RCC 7860 (cell line): ENCODE data around the gene GALP.
"Not testable (repeated sequence)": the region's sequence is repeated elsewhere in the genome, so short reads cannot be mapped to it uniquely, and the experiment has no call there.

Experiments
- DNase-seq: peaks from one replicate; pipeline ENCODE4 v3.0.0-alpha.2; 2015; ENCODE audit warnings: low spot score
- FAIRE-seq: peaks from 2 replicates; lab custom pipeline; 2012; peaks lifted over from hg19 to GRCh38; lab: Jason Lieb, UNC

GALP gene

GRCh38 chr19:56175861-56176307 lies at the start of gene GALP:
TSS of gene GALP (plus strand) at chr19:56176008. CDS start at chr19:56177109, 1,101 bp downstream.
- not testable (repeated sequence) for DNase-seq, FAIRE-seq

- no peak for FAIRE-seq
- DNase-seq, result no peak
Observed at GRCh38 chr19:56126983-56127780, 48.6 kb upstream of the GALP start.

DNA sequence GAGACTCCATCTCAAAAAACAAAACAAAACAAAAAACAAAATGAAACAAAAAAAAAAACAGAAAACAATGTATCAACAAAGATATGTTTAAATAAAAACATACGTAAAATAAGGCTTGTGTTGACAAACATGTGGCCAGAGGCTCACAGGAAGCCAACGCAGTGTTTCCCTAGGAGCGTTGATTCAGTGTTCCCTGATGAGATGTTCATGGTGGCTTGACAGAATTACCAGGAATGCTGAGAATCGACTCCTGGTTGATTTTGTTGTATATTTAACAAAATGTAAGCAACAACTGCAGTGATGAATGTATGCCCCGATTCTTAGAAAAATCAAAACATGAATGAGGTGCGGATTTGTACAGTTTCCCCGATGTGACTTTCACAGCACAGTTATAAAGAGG lies 45.8 kb upstream of the GALP start:
- FAIRE-seq (no peak), DNase-seq (no peak)

- FAIRE-seq (no peak), DNase-seq (no peak)
Observed at GRCh38 chr19:56131651-56132050, 44.2 kb upstream of the GALP start.

- FAIRE-seq (no peak), DNase-seq (no peak)
Observed at GRCh38 chr19:56132316-56132822, 43.4 kb upstream of the GALP start.

- no peak for DNase-seq
- FAIRE-seq, result no peak
Observed at GRCh38 chr19:56133858-56134653, 41.8 kb upstream of the GALP start.

DNA sequence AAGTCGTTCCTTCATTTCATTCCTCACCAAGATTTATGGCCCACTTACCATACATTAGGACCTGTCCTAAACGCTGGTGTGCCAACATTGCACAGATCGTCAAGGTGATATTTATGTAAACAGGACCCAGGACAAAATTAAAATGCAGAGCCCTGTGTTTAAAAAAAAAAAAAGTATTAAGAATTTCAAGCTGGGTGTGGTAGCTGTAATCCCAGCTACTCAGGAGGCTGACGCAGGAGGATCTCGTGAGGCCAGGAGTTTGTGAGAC lies 41.2 kb upstream of the GALP start:
- DNase-seq (no peak), FAIRE-seq (no peak)

DNA sequence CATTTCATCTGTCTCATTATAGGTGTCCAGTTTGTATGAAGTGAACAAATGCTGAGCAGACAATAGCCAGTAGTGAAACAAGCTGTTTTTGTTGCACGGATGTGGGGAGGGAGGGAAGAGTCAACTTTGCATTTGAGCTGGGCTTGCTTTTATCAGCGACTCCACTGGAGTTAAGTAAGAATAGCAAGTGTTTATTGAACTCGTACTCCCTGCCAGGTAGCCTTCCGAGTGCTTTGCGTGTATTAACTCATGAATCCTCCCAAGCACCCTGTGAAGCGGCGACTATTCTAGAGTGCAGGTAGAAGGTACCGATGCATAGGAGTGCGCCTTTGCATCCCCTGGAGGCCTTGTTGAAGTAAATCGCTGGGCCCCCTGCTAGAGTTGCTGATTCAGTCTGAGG lies 39.4 kb upstream of the GALP start:
- FAIRE-seq (no peak), DNase-seq (no peak)

- DNase-seq, result no peak
- no peak for FAIRE-seq
Observed at GRCh38 chr19:56137405-56137804, 38.4 kb upstream of the GALP start.

DNA sequence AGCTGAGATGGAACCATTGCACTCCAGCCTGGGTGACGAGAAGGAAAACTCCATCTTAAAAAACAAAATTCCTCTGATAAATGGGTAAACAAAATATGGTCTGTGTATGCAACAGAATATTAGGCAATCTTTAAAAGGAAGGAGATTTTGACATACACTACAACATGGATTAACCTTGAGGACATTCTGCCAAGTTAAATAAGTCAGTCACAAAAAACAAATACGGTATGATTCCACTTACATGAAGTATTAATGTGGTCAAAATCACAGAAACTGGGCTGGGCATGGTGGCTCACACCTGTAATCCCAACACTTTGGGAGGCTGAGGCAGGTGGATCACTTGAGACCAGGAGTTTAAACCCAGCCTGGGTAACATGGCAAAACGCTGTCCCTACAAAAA lies 37.7 kb upstream of the GALP start:
- FAIRE-seq (no peak), DNase-seq (no peak)

- FAIRE-seq (no peak), DNase-seq (no peak)
Observed at GRCh38 chr19:56139847-56140582, 35.8 kb upstream of the GALP start.

GRCh38 chr19:56140583-56141416 lies 35.0 kb upstream of the GALP start, which contains the start of gene ZNF444:
TSS of gene ZNF444 (plus strand) at chr19:56141287. CDS start at chr19:56146912, 5,625 bp downstream.
- peak; percentile 93 for DNase-seq

DNA sequence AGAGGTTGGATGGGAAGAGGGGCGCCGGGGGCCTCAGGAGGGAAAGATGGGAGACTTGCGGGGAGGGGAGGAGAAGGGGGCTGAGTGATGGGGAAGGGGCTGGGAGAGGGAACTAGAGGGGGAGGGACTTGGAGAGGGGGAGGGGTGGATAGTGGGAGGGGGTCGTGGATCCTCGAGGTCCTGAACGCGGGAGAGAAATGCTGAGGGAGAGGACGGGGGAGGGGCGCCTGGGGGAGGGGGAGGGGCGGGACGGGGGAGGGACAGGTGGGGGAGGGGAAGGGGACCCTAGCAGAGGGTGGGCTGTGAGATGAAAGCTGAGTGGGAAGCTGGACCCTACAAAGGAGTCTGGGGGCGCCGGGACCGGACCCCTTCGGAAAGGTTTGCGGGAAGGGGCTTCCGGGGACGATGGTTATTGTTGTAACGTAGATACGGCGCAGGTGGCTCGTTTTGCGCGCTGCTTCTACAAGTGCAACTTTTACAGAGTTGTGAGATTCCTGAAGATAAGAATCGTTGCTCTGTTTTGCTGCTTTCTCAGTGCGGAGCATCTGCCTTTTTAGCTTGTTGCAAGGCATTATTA lies 34.3 kb upstream of the GALP start:
- FAIRE-seq, result no peak
- DNase-seq, result no peak

More at GRCh38 chr19:56140583-56141416, 35.0 kb upstream of the GALP start, which contains the start of gene ZNF444:
- peak; percentile 91 for FAIRE-seq

DNA sequence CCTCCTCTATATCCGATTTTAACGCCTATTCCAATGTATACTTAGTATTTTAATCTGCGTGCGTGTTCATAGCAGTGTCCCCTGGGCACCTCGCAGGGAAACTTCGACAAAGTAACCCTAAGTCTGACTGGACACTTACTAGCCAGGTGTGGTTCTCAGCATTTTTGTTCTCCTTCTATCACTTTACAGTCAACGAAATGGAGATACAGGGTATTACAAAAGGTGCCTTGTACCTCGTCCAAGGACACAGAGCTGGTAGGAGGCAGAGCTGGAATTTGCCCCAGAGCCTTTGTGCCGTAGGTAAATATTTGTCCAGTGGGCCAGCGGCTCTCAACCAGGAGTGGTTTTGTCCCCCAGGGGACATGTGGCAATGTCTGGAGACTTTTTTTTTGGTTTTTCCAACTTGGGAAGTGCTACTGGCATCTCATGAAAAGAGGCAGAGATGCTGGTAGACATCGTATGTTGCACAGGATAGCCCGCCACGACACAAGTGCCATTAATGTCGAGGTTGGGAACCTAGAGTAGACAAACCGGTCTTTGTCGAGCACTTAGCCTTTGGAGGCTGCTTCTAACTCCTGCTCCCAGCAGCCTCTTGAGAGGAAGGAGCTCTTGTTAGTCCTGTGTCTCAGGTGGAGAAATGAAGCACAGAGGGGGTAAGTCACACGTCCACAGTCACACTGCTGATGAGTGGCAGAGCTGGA lies 33.6 kb upstream of the GALP start:
- DNase-seq (no peak), FAIRE-seq (no peak)

- DNase-seq (no peak), FAIRE-seq (no peak)
Observed at GRCh38 chr19:56142897-56143434, 32.8 kb upstream of the GALP start.

DNA sequence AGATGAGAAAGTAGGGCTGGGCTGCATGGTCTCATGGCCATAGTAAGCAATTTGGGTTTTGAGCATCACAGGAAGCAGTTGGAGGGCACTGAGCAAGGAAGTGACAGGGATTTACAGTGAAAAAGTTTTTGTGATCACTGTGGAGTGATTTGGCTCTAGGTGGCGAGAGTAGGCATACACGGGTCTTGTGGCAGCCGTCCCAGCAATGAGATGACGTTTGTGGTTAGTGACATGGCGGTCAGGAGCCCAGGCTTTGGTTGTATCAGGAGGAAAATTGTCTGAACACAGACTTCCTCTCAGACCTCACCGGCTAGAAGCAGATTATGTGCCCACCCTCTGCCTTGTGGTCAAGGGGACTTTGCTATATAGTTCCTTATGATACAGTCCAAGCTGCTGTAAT lies 31.4 kb upstream of the GALP start:
- DNase-seq, result no peak
- FAIRE-seq, result no peak

DNA sequence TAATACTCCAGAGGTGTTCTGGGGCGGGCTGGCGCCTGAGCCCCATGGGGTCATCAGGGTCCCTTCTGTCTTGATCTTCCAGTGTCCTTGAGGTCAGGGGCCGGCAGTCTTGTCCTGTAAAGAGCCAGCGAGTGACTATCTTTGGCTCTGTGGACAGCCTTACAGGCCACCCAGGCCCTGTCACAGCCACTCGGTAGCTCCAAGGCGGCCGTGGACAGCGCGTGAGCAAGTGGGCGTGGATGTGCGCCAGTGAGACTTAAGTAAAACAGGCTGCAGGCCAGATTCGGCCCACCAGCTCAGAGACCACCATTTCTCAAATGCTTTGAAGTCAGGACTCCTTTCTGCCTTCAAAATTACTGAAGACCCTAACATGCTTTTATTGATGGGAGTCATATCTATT lies 31.0 kb upstream of the GALP start:
- DNase-seq (no peak), FAIRE-seq (no peak)

- DNase-seq (no peak), FAIRE-seq (no peak)
Observed at GRCh38 chr19:56145698-56146097, 30.1 kb upstream of the GALP start.

DNA sequence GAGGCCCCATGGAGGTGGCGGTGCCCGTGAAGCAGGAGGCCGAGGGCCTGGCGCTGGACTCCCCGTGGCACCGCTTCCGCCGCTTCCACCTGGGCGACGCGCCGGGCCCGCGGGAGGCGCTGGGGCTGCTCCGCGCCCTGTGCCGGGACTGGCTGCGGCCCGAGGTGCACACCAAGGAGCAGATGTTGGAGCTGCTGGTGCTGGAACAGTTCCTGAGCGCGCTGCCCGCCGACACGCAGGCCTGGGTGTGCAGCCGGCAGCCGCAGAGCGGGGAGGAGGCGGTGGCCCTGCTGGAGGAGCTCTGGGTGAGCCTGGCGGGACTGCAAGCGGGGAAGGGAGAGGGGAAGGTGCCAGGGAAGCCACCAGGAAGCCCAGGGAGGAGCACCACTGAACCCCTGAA lies 28.9 kb upstream of the GALP start:
- no peak for FAIRE-seq
- no peak for DNase-seq
